GM18520 (cell line): ENCODE measurements around the gene ARHGAP19.

ENCODE experiments used
- ATAC-seq: cut with Tn5 transposase; IDR thresholded peaks from one replicate; pipeline ENCODE4 v1.9.1; 2021; ENCODE audit not compliant: unreplicated experiment

ARHGAP19 gene

DNA sequence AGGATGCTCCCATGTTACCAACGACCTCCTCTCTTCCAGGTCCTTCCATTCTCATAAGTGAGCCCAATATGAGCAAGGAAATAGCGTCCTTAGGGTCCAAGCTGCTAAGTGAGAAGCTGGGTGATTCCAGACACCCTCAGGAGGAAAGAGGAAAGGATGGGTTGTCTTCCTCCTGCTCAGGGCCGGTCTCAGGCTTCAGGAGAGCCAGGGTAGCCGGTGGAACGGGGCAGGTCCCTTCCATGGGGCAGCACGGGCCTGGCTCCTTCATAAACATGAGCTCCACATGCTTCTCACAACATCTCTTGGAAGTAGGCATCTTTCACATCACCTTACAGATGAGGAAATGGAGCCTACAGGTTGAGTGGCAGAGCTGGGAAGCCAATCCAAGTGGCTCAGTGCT is 119.4 kb downstream of the ARHGAP19 start:
- no peak for ATAC-seq
